Neural progenitor cell (in vitro differentiated cells): ENCODE results near the gene RMDN2. TPM values are rescaled to one million over a fixed set of nuclear protein-coding genes. Genes with fewer than 3 reads are reported as not detected.

Experiments used
- DNase-seq: peaks from one replicate; pipeline ENCODE4 v3.0.0-alpha.2; 2016; ENCODE audit warnings: low spot score
- H2AFZ ChIP-seq: fragments of 200-600 bp; sonication (generic); replicated peaks from 2 replicates; pipeline ENCODE4 v1.6.1; 2016; ENCODE audit warnings: antibody characterized with exemption
- H3F3A ChIP-seq: fragments of 200-600 bp; sonication (generic); 2 replicates; pipeline ENCODE4 v1.6.1; 2016; ENCODE audit warnings: antibody characterized with exemption, low read depth
- H3K27ac ChIP-seq: fragments of 200-600 bp; sonication (generic); 2 replicates; pipeline ENCODE4 v1.5.1; 2016; ENCODE audit warnings: mild to moderate bottlenecking
- H3K27me3 ChIP-seq: fragments of 200-600 bp; sonication (generic); 2 replicates; pipeline ENCODE4 v1.6.1; 2016; ENCODE audit warnings: mild to moderate bottlenecking, moderate library complexity
- H3K36me3 ChIP-seq: fragments of 200-600 bp; sonication (generic); 2 replicates; pipeline ENCODE4 v1.5.1; 2016
- H3K4me1 ChIP-seq: fragments of 200-600 bp; sonication (generic); 2 replicates; pipeline ENCODE4 v1.6.1; 2016; ENCODE audit warnings: mixed run types
- H3K4me2 ChIP-seq: fragments of 200-600 bp; sonication (generic); 2 replicates; pipeline ENCODE4 v1.6.1; 2016
- H3K4me3 ChIP-seq: fragments of 200-600 bp; sonication (generic); 2 replicates; pipeline ENCODE4 v1.5.1; 2016
- H3K79me2 ChIP-seq: fragments of 200-600 bp; sonication (generic); 2 replicates; pipeline ENCODE4 v1.6.1; 2016; ENCODE audit warnings: low read depth
- H3K9ac ChIP-seq: fragments of 200-600 bp; sonication (generic); 2 replicates; pipeline ENCODE4 v1.6.1; 2016
- H3K9me3 ChIP-seq: fragments of 200-600 bp; sonication (generic); 2 replicates; pipeline ENCODE4 v1.5.1; 2016; ENCODE audit warnings: low read depth
- H4K20me1 ChIP-seq: fragments of 200-600 bp; sonication (generic); 2 replicates; pipeline ENCODE4 v1.6.1; 2016; ENCODE audit warnings: low read depth
- H3K27ac Mint-ChIP-seq: 3 replicates; pipeline ENCODE4 v1.8.0; 2021; ENCODE audit warnings: mixed read lengths
- H3K27me3 Mint-ChIP-seq: 2 replicates; pipeline ENCODE4 v1.8.0; 2022; ENCODE audit warnings: low read depth, mild to moderate bottlenecking, inconsistent platforms, moderate library complexity, mixed read lengths; ENCODE audit not compliant: insufficient read depth
- H3K36me3 Mint-ChIP-seq: 3 replicates; pipeline ENCODE4 v1.8.0; 2021; ENCODE audit warnings: mixed read lengths
- H3K4me1 Mint-ChIP-seq: 3 replicates; pipeline ENCODE4 v1.8.0; 2021; ENCODE audit warnings: mixed read lengths
- H3K4me3 Mint-ChIP-seq: 3 replicates; pipeline ENCODE4 v1.8.0; 2021; ENCODE audit warnings: mild to moderate bottlenecking, moderate library complexity, mixed read lengths
- H3K9me3 Mint-ChIP-seq: 3 replicates; pipeline ENCODE4 v1.8.0; 2020; ENCODE audit warnings: mixed read lengths
- EZH2 ChIP-seq: fragments of 200-600 bp; sonication (generic); IDR thresholded peaks from 2 replicates; pipeline ENCODE4 v1.6.1; 2017; ENCODE audit warnings: antibody characterized with exemption, mild to moderate bottlenecking, moderate library complexity
- EZH2phosphoT487 ChIP-seq: fragments of 200-600 bp; sonication (generic); IDR thresholded peaks from 2 replicates; pipeline ENCODE4 v1.6.1; 2017; ENCODE audit warnings: antibody characterized with exemption
- total RNA-seq: library from RNA; depleted of rRNA; stranded (reverse); fragments of >200 nt; gene quantifications from 2 replicates; pipeline ENCODE4 v1.2.3, GENCODE V29; 2015; ENCODE audit warnings: low replicate concordance
- TF ChIP-seq, protein P1 (sequence below): fragments of 200-600 bp; sonication (generic); IDR thresholded peaks from 2 replicates; pipeline ENCODE4 v1.5.1; 2017; ENCODE audit warnings: antibody characterized with exemption, mild to moderate bottlenecking

The RMDN2 gene
- total RNA-seq, 1 donor from 2014 or later, result 10.3 TPM

DNA sequence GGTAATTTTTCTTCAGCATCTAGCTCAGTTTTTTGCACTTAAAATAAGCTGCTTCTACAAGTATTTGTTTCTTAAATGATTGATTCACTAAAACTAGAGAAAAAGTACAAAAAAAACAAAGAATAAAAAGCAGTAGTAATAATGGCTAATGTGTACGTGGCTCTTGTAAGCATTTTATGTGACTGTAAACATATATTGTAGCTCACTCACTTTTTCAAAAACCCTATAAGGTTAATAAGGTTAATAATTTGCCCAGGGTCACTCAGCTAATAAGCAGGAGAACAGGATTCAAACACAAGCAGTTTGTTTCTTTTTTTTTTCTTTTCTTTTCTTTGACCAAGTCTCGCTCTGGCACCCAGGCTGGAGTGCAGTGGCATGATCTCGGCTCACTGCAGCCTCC, 67.5 kb downstream of the RMDN2 start:
- Histone ChIP-seq H3K9ac (no peak overlapping the region), H3K36me3 (no peaks in the 10 kb centered on the region), H3K4me1 (no peaks in the 10 kb centered on the region), H3K4me2 (no peak overlapping the region), H3K4me3 (no peak overlapping the region), H4K20me1 (no peaks in the 10 kb centered on the region), H3K9me3 (no peaks in the 10 kb centered on the region), H2AFZ (no peak overlapping the region), H3F3A (no peaks in the 10 kb centered on the region), H3K27me3 (no peaks in the 10 kb centered on the region), H3K79me2 (no peaks in the 10 kb centered on the region), H3K27ac (no peak overlapping the region)
- Mint-ChIP-seq H3K9me3 (no peaks in the 10 kb centered on the region), H3K36me3 (no peaks in the 10 kb centered on the region), H3K4me3 (no peak overlapping the region), H3K4me1 (no peaks in the 10 kb centered on the region), H3K27me3 (no peaks in the 10 kb centered on the region), H3K27ac (no peak overlapping the region)
- no peak for DNase-seq
- TF ChIP-seq EZH2phosphoT487 (no peak), EZH2 (no peak)
- TF ChIP-seq, protein P1, sequence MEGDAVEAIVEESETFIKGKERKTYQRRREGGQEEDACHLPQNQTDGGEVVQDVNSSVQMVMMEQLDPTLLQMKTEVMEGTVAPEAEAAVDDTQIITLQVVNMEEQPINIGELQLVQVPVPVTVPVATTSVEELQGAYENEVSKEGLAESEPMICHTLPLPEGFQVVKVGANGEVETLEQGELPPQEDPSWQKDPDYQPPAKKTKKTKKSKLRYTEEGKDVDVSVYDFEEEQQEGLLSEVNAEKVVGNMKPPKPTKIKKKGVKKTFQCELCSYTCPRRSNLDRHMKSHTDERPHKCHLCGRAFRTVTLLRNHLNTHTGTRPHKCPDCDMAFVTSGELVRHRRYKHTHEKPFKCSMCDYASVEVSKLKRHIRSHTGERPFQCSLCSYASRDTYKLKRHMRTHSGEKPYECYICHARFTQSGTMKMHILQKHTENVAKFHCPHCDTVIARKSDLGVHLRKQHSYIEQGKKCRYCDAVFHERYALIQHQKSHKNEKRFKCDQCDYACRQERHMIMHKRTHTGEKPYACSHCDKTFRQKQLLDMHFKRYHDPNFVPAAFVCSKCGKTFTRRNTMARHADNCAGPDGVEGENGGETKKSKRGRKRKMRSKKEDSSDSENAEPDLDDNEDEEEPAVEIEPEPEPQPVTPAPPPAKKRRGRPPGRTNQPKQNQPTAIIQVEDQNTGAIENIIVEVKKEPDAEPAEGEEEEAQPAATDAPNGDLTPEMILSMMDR, result no peak

DNA sequence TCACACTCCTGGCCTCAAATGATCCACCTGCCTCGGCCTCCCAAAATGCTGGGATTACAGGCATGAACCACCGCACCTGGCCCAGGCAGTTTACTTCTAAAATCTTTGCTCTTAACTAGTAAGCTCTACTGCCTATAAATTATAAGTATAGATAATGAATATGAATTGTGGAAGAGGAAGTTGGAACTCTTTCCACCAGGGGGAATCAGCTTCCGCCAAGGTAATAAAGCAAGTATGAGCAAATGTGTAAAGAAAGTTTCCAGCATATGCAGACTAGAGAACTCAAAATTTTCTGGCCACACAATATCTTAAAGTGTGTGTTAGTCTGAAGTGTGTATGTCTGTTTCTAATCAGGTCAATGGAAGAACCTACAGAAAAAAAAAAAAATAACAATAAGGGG, 68.1 kb downstream of the RMDN2 start:
- no peaks in the 10 kb centered on the region for H3K36me3 ChIP-seq
- no peaks in the 10 kb centered on the region for H3K9me3 Mint-ChIP-seq
- no peak for TF ChIP-seq EZH2phosphoT487
- TF ChIP-seq, protein P1, result peak; percentile 17
- no peaks in the 10 kb centered on the region for H3K4me1 Mint-ChIP-seq
- H3K79me2 ChIP-seq, result no peaks in the 10 kb centered on the region
- no peaks in the 10 kb centered on the region for H3K4me1 ChIP-seq
- no peaks in the 10 kb centered on the region for H3K27me3 ChIP-seq
- no peaks in the 10 kb centered on the region for H3K27me3 Mint-ChIP-seq
- no peaks in the 10 kb centered on the region for H3K9me3 ChIP-seq
- no peak overlapping the region for H3K4me2 ChIP-seq
- no peak for DNase-seq
- no peaks in the 10 kb centered on the region for H4K20me1 ChIP-seq
- H3F3A ChIP-seq, result no peaks in the 10 kb centered on the region
- no peaks in the 10 kb centered on the region for H3K36me3 Mint-ChIP-seq
- H3K4me3 Mint-ChIP-seq, result no peak overlapping the region
- no peak overlapping the region for H3K27ac ChIP-seq
- no peak overlapping the region for H3K27ac Mint-ChIP-seq
- no peak overlapping the region for H3K9ac ChIP-seq
- H2AFZ ChIP-seq, result no peak overlapping the region
- H3K4me3 ChIP-seq, result no peak overlapping the region

DNA sequence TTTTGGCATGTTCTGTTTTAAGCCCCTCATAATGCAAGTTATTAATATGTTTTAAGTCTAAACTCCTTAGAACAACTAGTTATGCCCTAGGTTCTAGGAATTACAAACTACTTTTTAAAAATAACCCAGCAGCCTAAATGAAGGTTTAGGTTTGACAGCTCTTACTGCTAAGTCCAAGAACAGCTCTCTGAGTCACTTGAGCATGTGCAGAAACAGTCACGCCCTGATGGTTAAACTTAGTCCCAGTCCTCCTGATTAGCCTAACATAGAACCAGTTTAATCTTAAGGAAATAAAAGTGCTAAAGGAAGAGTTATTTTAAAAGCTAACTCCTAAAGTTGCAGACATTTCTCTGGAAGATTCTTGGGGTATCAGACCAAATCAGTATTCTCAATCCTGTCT, 72.5 kb downstream of the RMDN2 start:
- Mint-ChIP-seq H3K27me3 (no peaks in the 10 kb centered on the region), H3K9me3 (no peaks in the 10 kb centered on the region), H3K36me3 (no peaks in the 10 kb centered on the region), H3K4me3 (no peak overlapping the region), H3K27ac (no peak overlapping the region), H3K4me1 (no peaks in the 10 kb centered on the region)
- Histone ChIP-seq H3K36me3 (no peaks in the 10 kb centered on the region), H3K4me3 (no peak overlapping the region), H2AFZ (no peak overlapping the region), H3K9me3 (no peaks in the 10 kb centered on the region), H3K79me2 (no peaks in the 10 kb centered on the region), H3K4me1 (no peaks in the 10 kb centered on the region), H3K27ac (no peak overlapping the region), H3F3A (no peaks in the 10 kb centered on the region), H3K27me3 (no peaks in the 10 kb centered on the region), H3K9ac (no peak overlapping the region), H4K20me1 (no peaks in the 10 kb centered on the region), H3K4me2 (no peak overlapping the region)
- no peak for TF ChIP-seq EZH2phosphoT487
- TF ChIP-seq, protein P1, result no peak
- no peak for TF ChIP-seq EZH2
- DNase-seq, result no peak
